Right ventricle myocardium inferior (tissue), 1 donor: ENCODE measurements around the gene LHPP. TPM values are rescaled to one million over a fixed set of nuclear protein-coding genes. Genes with fewer than 3 reads are reported as not detected.

Experiments used
- ATAC-seq: fragments of 200-7000 bp; cut with Tn5 transposase; one replicate; pipeline ENCODE4 v1.9.1; 2020; ENCODE audit warnings: mild to moderate bottlenecking, moderate library complexity
- DNase-seq: peaks from one replicate; pipeline ENCODE4 v3.0.0; 2021; ENCODE audit errors: missing footprints
- intact Hi-C: fragments of 100-400 bp; cut with DNase I; formaldehyde crosslinking; loops from one replicate; pipeline ENCODE4 v1.11.0; 2022
- total RNA-seq: library from RNA; stranded (reverse); fragmentation: NEBNext Ultra II Directional; extraction: Animal tissue kit (Norgen Biotek cat#: 25700); gene quantifications from one replicate; pipeline ENCODE4 v1.2.1, GENCODE V29; 2021
- donor health status: DM: no; HTN: yes; CAD: no; lungs with severe emphysema.

The LHPP gene
- total RNA-seq, 1 donor from 2014 or later, result 5.8 TPM

DNA sequence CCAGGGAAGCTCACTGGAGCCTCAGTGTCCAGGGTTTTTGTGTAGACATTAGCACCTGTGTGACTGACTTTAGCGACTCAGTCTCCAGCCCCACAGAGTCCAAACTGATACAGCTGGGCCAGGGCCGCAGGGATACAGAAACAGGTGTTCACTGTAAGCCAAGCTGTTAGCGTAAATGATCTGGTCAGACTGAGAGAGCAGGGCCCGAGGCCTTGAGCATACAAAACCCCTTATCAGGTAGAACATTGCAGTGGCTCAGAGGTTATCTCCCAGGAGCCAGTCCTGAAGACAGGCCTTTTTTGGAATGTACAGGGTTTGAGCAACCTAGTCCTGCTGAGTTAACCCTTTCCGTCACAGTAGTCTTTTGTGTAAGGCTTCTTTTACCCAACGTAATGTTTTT, 25.0 kb downstream of the LHPP start:
- intact Hi-C loops, result no loop called here
- ATAC-seq (no peak), DNase-seq (no peak)

DNA sequence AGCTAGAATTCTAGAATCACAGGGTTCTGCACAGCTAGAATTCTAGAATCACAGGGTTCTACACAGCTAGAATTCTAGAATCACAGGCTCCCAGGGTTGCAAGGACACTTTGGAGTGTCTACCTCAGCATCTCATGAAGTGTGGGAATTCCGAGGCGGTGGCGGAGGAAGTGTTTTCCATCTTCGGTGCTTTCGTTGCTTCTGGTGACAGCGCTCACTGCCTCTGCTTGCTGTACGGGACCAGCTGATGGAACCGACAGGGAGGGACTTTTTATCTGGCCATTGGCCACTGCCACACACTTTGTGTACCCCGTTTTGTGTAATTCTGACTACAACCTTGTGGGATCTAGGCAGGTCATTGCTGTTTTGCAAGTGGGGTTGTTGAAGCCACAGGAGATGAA, 29.5 kb downstream of the LHPP start:
- ATAC-seq (no peak), DNase-seq (no peak)
- intact Hi-C loops, result no loop called here

DNA sequence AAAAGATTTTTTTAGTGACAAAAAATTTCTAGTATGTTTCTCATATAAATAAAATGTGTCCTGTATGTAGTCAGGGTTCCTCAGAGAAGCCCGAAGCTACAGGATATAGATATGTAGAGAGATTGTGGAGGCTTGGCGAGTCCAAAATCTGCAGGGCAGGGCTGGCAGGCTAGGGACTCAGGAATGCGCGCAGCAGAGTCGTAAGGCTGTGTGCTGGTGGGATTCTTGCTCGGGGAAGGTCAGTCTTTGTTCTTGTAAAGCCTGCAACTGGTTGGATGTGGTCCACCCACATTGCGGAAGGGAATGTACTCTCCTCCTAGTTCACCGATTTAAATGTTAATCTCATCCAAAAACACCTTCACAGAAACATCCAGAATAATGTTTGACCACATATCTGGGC, 30.6 kb downstream of the LHPP start:
- DNase-seq (no peak), ATAC-seq (no peak)
- intact Hi-C loops, result no loop called here

DNA sequence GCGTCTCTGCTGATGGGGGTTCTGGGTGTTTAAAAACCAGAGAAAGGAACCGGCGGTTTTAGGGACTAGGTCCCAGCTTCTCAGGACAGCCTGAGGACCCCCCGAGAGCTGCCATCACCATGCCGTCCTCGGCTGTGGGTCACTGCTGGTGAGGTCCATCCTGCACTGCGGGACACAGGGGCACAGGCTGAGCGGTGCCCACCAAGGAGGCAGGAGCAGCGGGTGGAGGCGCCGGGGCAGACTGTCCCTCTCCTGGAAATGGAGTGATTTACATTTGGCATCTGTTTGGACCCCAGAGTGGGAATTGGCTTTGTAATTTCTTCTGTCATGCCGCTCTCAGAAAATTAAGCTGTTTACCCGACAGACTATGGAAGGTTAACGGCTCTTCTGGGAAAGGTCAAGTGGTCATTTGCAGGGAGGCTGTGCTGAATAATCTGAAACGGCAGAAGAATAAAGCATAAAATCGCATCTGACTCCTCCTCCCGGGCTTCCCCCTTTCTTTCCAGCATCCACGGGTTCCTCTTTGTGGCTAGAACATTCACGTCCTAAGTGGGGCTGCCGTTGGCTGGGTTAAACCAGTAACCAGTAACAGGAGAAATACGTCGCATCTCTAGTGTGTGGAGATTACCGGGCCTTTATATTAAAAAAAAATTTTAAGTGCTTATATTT, 31.7 kb downstream of the LHPP start:
- ATAC-seq (no peak), DNase-seq (no peak)
- intact Hi-C loops, result no loop called here

DNA sequence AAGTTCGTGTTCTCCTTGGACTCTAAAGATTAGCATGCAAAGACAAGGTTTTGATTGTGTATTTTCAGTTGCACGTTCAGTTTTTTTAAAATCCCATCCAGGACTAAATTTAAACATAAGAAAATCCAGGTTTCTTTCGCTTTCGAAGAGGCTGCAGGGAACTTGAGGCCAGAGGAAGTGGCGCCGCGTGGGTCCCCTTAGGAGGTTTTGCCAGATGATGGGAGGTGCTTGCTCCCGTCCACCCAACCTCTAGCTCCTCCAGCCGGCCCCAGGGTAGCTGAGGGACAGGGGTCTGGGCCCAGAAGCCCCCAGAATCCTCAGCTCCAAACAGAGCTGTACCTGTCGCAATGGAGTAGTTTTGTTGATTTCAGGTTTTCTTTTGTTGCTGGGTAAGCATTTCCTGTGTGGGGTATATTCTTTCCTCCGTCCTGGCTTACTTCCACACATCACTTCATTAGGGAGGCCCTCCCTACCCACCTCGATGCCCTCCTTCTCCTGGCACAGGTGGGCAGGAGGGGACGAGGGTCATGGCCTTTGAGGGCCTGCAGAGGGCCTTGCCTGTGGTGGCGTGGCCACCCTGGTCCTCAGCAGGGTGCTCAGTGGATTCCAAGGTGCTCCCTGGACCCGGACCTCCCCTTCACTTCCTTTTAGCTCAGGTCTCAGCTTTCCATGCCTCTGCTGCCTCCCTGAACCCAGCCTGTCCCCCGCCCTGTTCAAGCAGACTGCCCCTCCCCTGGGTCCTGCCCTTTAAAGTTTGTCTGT, 32.6 kb downstream of the LHPP start:
- intact Hi-C loops, result no loop called here
- ATAC-seq (no peak), DNase-seq (no peak)

DNA sequence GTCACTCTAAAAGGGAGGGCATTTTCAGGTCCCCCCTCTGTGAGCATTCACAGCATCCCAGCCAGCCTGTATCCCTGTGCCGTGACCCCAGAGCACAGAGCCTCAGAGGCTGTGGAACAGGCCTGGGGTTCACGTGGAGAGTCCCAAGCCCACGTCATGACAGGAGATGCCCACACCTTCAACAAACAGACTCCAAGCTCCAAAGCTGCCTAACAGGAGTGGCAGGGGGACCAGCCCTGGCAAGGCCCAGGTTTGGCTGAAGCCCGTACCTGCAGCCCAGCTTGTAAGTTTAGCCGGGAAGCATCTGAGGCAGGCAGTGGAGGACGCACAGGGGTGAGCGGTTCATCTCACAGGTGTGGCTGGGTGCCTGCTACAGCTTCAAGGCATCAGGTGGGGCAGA, 33.5 kb downstream of the LHPP start:
- intact Hi-C loops, result no loop called here
- ATAC-seq (no peak), DNase-seq (no peak)

DNA sequence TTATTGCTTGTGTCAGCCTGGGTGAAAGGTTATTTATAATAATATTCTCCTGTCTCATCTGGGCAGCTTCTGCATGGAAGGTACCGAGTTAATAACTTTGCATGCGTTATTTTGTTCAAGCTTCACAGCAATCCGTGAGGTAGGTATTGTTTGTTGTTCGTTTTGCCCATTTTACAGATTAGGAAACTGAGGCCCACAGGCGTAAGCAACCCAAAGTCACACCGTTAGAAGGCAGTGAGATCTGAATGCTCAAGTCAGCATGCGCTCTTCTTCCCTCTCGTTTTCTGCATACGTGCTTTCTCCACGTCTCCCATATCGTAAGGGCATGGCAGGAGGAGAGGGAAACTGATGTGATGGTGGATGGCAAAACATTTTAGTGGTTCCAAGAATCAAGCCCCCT, 34.1 kb downstream of the LHPP start:
- intact Hi-C loops, result no loop called here
- DNase-seq, result no peak
- ATAC-seq, result no peak

DNA sequence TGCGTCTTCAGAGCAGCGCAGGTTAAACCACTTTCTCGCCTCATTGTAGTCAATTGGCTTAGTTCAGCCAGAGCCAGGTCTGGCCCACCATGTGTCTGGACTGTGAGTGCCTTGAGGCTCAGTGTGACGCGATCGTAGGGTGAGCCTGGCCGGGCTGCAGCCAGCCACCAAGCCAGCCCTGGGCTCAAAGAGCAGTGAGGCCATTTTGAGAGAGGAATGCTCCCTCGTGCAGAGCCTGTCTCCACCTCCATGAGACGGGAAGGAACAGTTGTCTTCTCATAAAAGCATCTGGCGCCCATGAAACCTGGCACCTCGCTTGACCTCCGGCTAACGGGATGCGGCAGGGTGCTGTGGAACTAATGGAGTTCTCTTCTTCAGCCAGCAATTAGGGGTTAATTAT, 34.5 kb downstream of the LHPP start:
- no peak for ATAC-seq
- DNase-seq, result no peak
- intact Hi-C loops, result no loop called here

DNA sequence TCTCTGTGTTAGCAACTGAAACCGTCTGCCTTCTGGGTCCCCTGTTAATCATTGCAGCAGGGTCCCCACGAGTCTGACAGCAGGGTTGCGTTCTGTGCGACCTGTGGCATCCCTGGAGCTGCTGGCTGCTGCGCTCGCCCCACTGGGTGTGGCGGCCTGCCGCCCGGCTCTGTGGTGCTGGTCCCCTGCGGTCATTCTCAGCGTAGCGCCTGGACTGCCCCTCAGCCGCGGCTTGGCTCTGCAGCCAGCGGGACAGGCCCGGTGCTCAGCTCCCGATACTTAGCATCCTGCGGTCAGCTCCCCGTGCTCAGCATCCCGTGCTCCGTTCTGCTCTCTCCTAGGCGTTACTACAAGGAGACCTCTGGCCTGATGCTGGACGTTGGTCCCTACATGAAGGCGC, 35.0 kb downstream of the LHPP start:
- no peak for DNase-seq
- ATAC-seq, result no peak
- intact Hi-C loops, result no loop called here

DNA sequence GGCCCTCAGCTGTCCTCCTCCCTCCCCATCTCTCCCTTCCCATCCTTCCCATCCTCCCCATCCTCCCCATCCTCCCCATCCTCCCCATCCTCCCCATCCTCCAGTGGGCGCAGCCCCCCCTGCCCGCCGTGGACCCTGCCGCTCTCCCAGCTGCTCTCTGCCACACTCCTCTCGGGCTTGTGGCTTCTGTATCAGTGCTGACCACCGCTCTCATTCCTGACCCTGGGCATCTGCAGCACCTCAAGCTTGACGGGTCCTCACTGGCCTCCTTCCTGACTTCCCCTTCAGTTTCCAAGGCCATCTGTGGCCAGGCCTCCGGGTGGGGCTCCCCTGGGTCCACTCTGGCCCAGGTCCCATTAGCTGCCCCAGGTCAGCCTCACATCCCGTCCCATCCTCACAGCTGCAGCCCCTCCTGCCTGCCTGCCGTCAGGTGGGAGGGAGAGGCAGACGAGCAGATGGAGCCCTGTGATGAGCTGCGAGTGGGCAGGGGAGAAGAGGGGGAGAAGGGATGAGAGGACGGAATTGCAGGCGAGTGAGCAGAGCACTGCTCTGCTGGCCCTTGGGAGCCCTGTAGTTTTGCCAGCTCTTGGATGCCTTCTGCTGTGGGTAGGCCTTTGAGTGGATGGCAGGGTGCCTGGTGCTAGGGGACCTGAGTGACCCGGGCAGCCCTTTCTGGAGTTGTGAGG, 35.7 kb downstream of the LHPP start:
- ATAC-seq (peak; percentile 83), DNase-seq (no peak)
- intact Hi-C loops, result no loop called here

DNA sequence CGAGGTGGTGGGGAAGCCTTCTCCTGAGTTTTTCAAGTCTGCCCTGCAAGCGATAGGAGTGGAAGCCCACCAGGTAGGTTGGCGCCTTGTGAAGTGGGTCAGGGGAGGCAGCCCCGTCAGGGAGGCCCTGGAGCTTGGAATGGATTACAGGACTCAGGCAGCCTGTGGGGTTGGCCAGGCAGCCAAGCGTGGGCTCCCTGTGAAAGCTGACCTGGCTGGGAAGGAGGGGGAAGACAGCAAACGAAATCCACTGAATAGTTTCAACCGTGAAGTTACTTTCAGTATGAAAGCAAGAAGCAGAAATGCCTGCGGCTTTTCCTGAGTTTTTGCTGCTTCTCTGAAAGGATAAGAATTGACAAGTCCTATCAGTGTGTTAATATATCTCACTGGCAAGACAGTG, 36.4 kb downstream of the LHPP start:
- intact Hi-C loops, result no loop called here
- DNase-seq, result no peak
- no peak for ATAC-seq

DNA sequence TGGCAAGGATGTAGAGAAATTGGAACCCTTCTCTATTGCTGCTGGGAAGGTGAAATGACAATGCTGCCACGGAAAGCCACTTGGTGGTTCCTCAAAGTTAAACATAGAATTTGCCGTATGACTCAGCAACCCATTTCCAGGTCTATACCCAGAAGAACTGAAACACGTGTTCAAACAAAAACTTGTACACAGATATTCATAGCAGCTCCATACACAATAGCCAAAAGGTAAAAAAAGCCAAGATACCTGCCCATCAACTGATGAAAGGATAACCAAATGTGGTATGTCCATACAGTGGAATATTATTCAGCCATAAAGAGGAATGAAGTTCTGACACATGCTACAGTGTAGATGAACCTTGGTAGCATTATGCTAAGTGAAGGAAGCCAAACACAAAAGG, 39.1 kb downstream of the LHPP start:
- DNase-seq (no peak), ATAC-seq (no peak)
- intact Hi-C loops, result no loop called here

DNA sequence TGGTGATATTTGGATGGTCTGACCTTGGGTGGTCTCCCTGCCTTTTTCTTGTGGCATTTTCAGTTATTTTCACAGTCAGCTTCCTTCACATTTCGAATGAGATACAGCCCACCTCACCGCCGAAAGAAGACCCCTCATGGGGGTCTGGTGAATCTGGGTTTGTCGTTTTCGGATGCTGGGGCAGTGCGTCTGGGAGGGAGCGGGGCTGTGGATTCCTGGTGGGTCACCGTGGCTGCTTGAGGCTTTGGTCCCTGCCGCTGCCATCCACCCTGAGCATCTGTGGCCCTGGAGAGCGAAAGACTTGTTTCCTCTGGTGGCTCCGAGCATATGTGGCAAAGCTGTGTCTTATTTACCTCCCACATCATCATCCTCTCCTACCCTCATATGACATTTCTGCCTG, 43.1 kb downstream of the LHPP start:
- DNase-seq (no peak), ATAC-seq (no peak)
- intact Hi-C loops, result no loop called here

DNA sequence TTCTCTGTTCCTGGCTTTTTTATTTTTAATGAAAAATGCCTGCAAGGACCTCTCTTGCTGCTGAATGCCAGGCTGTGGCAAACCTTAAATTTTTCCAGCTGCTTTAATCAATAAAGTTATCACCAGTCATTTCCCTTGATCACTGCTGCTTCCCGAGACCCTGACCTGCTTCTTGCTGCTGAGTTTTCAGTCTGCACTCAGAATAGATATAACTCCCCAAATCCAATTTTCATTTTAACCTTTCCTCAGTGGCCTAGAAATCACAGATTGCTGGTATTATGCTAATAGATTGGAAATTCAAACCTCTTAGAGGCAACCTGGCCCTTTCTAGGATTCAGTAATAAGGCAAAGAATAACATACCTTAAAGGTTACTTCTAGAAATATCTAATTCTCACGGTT, 43.7 kb downstream of the LHPP start:
- DNase-seq (no peak), ATAC-seq (no peak)
- intact Hi-C loops, result no loop called here

DNA sequence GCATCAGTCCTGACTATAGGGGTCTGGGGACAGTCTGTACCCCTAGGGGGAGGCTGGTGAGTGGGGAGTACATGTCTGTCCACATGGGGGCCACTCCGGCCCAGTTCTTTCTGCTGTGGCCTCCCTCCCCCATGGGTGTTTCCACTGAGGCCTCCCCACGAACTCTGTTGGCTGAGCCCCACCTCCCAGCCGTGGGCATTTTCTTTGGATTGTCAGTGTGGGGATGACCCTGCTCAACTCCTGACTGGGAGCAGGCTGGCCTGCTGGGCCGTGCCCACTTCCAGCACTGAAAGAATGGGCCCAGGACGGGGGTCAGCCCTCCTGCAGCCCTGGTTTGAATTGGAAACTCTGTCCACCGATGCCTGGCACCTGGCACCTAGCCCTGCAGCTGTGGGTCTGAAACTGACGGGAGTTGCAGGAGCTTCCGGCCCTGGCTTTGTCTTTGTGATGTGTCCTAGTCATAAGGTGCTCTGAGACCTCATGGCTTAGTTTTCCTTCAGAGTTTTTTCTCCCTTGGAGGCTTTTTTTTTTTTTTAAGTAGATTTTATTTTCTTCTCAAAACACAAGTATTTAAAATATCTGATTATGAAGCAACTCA, 46.5 kb downstream of the LHPP start:
- intact Hi-C loops, result no loop called here
- ATAC-seq (no peak), DNase-seq (no peak)

DNA sequence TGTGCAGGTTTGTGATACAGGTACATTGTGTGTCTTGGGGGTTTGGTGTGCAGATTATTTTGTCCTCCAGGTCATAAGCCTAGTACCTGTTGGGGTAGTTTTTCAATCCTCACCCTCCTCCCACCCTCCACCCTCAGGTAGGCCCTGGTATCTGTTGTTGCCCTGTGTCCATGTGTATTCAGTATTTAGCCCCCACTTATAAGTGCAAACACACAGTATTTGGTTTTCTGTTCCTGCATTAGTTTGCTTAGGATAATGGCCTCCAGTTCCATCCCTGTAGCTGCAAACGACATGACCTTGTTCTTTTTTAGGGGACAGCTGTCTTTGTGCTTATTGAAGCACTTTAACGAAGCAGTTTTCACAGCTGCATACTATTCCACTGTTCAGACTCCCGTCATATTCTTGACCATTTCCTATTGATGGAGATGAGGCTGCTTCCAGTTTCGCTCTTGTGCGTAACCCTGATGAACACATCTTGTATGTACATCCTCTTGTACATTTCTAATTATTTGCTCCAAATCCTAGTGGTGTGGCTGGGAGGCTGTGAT, 47.4 kb downstream of the LHPP start:
- ATAC-seq (no peak), DNase-seq (no peak)
- intact Hi-C loops, result no loop called here

DNA sequence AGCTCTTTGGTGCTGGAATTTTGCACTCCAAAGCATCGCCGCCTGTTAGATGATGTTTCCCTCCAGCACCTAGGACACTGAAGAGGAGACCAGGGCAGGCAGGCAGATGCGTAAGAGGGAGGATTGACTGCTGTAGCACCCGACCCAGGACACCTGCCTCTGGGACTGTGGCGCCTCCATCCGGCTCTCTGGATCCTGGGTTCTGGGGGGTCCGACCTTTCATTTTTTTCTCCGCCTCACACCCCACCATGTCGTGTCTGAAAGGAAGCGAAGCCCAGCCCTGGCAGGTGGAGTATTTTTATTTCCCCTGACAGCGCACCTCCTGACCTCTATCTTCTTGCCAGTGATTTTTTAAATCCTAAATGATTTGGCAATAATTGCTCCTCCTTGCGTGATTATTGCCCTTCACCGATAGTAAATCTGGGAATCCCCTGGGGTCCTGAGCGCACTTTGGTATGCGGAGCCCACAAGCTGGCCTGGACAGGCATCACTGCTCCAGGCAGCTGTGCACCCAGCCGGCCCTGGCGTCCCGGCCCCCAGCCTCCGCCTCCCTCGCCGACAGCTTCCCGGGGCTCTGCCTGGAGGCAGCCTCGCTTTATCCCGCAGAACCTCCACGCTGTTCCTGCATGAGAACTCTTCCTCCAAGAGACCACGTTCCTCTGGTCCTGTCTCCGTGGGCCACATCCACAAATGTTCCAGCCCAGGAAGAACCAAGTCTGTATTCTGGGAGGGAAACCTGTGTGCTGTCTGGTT, 48.4 kb downstream of the LHPP start:
- intact Hi-C loops, result no loop called here
- ATAC-seq, result no peak
- DNase-seq, result no peak

DNA sequence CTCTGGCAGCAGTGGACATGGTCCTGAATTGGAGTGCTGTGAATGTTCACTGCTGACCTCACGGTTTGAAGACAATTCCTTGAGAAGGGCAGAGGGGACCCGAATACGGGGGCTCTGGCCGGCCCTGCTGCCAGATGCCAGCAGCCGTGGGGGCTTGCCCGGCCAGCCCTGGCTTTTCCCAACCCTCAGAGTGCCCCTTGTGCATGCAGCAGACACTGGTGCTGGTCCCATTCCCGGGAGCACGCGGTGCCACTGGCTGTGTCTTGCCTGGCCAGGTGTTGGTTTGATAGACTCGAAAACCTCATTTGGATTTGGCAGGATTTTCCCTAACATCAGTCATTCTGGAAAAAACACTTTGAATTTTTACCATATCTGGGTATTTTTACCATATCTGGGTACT, 49.1 kb downstream of the LHPP start:
- intact Hi-C loops, result no loop called here
- DNase-seq (no peak), ATAC-seq (no peak)
